HG03135 (cell line): ENCODE results near the gene CCDC12.
"Not testable (repeated sequence)": the region's sequence is repeated elsewhere in the genome, so short reads cannot be mapped to it uniquely, and the experiment has no call there.

ENCODE experiments used
- ATAC-seq: cut with Tn5 transposase; IDR thresholded peaks from one replicate; pipeline ENCODE4 v1.9.1; 2021; ENCODE audit warnings: mild to moderate bottlenecking, moderate library complexity; ENCODE audit not compliant: unreplicated experiment

Gene CCDC12

DNA sequence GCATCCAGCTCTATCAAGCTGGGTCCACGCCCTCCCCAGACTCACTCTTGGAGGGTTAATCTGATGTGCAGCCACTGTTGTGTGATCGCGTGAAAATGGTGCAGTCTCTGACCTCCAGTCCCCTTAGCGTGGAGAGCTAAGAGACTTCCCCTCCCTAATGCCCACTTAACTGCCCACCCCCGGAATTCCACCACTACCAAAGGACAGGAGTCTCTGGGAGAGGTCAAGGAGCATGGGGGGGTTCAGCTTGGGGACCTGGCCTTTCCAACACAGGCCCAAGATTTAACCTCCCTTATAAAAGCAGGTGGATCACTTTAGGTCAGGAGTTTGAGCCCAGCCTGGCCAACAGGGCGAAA, 48.8 kb downstream of the CCDC12 start:
- ATAC-seq, result no peak

DNA sequence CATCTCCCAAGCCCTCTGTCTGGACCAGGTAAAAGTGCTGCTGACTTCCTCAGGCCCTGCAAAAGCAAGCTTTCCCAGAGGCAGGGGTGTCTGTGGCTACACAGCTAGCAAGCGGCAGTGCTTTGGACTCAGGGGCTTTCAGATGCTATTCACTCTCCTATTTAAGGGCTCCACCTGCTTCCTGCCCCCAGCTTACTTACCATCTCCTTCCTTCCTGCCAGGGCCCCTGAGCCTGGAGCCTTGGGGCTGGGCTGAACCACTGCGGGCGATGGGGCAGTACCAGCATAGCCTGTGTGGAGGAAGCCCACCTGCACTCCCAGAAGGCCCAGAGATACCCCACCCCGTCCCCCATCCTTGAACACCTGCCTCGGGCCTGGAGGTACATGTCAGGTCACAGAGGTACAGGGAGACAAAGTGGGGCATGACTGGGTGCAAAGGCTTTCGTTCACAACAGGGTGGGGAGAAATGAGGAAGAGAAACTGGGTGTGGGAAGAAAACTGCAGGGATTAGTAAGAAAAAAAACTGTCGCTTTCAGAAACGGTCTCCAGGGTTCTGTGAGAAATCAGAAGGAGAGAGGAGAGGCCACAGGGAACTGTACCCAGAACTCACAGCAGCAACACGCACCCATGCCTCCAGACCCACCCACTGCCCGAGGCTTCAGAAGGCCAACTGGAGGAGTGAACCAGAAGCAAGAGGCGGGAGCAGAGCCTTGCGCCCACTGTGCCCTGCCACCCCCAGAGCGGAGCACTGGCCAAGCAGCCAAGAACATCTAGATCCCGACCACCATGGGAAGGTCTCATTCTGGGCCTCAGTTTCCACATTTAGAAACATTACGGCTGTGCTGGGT, 49.5 kb downstream of the CCDC12 start:
- peak; percentile 46 for ATAC-seq

DNA sequence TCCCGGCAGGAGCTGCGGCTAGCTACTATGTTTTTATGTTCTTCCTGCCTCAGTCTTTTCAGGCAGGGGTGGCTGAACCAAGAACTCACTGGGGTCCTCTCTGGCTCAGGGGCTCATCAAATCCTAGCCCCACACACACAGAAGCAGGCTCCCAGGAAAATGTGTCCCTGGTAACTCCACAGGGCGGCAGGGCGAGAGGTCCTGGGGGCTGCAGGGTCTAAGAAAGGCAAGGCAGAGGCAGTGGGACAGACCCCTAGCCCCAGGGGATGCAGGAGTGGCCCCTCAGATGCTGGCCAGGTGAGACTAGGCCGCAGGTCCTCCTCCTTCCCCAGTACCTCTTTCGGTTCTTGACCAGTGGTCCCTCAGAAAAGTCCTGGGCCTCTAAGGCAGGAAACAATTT, 50.1 kb downstream of the CCDC12 start:
- ATAC-seq, result no peak

DNA sequence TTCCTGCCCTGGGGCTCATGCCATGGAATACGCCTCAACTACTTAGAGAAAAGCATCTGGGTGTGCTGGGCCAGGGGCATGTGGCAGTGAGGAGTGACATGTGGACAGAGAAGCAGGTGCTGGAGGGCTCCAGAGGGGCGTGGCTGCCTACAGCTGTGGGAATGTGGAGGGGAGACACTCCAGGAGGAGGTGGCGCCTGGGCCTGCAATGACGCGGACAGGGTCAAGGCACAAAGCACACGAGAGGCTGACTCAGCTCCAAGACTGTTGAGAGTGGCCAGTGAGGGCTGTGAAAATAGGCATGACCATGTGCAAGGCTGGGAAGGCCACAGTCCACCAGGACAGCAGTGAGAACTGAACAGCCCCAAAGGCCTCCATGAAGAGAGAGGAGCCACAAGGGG, 50.5 kb downstream of the CCDC12 start:
- no peak for ATAC-seq

DNA sequence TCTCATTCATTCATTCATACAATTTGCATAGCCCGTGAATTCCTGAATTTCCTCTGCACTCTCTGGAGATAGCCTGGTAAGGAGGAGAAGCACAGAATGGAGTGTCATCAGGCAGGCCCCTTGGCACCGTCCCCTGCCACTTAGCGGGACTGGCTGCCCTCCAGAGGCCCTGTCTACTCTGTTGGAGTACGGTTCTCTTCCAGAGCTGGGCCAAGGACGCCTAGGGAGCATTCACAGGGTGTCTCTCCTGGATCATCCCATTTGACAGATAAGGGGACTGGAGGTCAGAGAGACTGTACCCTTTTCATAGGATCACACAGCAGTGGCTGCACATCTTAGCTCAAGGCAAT, 51.0 kb downstream of the CCDC12 start:
- ATAC-seq, result no peak

DNA sequence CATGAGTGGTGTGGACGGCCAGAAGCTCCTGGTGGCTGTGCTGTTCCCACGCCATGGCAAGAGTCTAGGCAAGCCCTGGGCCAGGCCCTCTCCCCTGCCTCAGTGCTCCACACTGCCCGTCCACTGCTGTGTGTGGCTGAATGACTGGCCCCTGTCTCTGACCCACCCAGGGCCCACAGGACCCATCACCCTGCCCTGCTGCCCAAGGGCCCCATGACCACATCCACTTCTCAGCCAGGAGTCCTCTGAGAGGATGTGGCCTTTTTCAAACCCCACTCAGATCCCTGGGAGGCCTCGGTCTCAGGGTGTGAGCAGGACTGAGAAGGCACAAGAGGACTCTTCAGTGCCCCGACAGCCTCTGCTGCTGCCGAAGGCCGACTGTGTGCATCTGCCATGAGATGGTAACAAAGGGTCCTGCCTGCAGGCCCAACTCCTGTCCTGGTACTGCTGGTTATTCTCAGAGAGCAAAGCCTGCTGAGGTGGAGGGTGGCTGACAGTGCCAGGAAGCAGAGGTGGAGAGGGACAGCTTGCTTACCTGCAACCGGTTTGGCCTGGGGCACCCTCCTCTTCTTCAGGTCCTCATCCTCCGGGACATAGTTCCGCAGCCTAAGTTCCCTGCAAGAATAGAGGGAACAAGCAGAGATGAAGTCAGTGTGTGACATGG, 51.5 kb downstream of the CCDC12 start:
- no peak for ATAC-seq

DNA sequence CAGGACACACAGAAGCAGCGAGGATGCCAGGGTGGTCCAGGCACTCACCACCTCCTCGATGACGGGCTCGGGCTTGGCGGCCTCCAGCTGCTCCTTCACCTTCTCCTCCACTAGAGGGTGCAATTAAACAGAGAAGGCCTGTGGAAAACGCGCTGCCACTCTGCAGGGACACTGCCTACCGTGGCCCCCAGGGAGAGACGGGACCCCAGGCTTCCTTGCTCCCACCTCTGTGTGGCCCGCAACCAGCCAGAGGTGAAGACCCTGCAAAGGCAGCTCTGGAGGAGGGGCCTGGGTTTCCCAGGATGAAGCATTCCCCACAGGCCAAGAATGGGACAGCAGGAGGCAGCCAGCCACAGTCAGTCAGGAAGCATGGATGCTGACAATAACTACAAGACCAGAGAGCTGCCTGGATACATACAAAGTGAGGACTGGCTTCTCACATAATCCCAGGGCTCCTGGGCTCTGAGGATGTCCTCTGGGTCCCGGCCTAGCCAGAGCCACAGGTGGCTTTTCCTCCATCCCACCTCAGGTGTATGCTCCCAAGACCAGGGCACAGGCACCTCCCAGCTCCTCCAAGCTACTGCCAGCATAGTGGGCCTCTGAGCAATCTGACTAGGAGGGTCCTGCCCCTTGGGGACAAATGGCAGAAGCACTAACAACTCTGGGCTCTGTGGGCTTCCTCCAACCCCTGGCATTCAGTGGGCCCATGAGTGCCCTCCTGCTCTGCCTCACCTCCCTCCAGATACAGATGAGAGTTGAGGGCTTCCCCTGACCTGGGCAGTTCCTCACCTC, 52.8 kb downstream of the CCDC12 start:
- ATAC-seq, result no peak

DNA sequence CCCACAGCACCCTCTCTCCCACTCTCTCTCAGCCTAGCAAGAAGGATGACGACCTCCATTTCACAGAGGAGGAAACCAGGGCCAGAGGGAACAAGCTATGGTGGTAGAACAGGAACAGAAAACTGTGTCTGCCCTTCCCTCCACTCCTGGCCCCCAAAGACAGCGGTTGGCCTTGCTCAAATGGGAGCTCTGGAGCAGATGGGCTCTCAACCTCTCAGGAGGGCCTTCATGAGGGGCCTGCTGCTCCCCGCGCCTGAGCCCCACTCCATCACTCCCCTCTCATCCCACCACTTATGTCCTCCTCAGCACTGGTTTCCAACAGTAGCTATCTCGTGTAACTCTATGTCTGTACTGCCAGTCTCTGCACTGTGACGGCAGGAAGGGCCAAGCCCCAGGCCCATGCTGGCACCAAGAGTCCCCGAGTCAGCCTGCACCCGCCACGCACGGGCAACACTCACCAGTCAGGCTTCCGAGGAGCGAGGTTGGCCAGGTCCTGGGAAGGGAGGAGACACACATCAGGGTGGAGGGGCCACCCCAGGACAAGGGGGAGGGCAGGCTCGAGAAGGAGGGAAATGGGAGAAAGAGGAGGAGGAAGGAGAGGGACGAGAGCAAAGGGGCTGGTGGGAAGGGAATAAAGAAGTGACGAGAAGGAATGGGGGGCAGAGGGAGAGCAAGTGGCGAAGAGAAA, 53.5 kb downstream of the CCDC12 start:
- no peak for ATAC-seq

DNA sequence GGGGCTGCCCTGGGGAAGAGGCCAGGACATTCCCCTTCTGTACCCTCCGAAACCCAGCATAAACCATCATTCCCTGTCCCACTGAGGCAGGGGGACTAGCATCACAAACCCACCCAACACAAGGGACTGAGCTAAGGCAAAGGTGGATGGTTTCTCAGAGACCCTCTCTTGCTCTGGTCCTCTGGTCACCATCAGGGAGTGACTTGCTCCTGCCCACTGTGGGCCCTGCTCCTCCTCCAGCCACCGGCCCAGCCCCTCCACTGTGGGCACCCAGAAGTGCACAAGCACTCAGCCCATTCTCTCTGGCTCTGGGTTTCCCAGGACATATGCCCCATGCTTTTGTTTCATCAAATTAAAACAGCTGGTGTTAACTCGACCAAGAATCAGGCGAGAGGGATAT, 54.1 kb downstream of the CCDC12 start:
- no peak for ATAC-seq

DNA sequence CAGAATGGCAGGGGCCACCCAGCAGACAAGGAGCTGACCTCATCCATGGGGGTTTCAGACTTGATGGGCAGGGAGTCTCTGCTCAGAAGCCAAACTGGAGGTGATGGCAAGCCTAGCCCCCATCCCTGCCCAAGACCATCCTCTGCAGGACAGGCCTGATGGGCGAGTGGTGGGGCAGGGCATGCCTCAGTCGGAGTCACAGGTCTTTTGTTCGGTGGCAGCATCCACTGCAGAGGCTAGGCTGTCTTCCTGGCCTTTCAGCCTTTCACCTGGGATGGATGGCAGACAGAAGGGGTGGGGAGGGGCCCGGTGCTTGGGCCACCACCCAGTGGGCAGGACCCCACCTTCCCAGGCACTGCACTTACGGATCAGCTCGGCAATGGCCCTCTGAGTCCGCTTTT, 54.7 kb downstream of the CCDC12 start:
- no peak for ATAC-seq

DNA sequence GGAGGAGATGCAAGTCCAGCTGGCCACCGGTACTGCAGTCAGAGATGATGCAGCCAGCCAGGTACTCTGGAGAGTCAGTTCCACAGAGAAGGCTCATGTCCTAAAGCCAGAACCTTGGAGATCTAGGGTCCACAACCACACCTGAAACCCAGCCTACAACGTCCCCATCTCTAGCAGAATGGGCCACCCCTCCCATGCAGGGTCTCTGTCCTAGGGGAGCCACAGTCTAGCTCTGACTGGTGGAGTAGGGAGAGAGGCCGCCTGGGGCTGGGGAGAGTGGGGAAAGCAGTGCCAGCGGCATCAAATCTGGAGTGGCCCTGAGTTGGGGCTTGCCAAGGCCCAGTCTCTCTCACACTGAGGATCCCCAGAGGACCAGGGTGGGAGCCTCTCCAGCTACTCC, 55.5 kb downstream of the CCDC12 start:
- no peak for ATAC-seq

DNA sequence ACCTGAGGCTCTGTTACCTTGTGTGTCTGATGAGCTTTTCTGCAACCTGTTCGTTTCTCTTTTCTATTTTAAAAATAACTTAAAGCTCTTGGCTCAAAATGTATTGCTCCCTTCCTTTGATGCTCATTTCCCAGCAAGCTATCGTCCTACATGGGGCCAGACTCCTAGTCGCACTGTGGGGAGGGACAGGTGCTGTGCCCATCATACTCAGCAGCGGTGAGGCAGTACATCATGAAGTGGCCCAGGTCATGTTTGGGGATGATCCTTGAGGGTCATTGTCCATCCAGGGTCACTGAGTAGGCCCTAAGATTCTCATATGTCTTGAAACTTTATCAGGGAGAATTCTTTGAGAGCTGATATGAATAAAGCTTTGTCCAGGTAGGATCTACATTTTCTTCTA, 57.9 kb downstream of the CCDC12 start:
- no peak for ATAC-seq

DNA sequence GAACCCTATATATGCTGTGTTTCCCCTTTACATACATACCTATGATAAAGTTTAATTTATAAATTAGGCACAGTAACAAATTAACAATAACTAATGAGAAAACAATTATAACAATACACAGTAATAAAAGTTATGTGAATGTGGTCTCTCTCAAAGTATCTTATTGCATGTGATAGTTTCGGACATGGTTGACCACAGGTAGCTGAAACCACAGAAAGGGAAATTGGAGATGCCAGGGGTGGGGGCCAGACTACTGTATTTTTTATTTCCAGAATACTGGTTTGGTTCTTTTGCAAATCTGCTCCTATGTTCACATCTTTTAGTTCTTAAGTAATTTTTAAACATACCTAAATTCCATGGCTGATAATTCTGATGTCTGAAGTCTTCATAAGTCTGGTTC, 58.3 kb downstream of the CCDC12 start:
- ATAC-seq, result no peak

DNA sequence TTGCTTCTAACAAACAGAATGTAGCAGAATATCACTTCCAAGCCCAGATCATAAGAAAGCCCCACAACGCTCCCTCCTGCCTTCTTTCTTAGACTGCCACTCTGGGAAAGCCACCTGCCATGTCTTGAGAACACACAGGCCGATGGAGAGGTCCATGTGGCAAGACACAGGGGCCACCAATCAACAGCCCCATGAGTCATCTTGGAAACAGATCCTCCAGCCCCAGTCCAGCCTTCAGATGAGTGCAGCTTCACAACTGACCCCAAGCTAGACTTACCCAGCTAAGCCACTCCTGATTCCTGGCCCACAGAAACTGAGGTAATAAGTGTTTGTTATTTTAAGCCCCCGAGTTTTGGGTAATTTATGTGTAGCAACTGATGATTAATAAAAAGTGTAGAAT, 59.3 kb downstream of the CCDC12 start:
- no peak for ATAC-seq

DNA sequence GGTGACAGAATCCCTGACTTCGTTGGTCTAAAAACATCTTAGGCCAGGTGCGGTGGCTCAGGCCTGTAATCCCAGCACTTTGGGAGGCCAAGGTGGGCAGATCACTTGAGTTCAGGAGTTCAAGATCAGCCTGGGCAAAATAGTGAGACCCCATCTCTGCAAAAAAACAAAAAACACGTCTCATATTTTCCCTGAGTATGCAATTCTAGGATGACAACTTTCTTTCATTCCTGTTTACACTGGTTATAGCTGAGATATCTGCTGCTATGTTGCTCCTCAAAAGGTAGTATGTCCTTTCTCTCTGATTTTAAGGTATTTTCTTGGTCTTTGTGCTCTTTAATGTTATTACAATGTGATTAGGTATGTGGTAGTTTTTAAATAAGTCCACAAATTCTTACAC, 59.7 kb downstream of the CCDC12 start:
- ATAC-seq, result no peak

DNA sequence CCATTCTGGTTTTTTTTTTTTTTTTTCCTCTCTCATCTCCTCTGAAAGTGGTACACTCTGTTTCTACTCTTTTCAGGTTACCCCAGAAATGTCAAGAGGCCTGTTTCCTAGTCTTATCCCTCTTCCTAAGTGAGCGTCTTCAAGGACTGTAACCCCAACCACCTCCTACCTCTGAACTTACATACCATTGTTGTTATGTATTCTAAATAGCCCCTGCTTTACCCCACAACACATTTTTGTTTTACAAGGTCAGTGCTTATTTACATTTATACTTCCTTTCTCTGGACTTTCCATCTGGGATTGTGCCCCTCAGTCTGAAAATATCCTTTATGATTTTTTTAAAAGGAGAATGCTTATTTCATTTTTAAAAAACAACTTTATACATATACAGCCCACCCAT, 60.3 kb downstream of the CCDC12 start:
- no peak for ATAC-seq

DNA sequence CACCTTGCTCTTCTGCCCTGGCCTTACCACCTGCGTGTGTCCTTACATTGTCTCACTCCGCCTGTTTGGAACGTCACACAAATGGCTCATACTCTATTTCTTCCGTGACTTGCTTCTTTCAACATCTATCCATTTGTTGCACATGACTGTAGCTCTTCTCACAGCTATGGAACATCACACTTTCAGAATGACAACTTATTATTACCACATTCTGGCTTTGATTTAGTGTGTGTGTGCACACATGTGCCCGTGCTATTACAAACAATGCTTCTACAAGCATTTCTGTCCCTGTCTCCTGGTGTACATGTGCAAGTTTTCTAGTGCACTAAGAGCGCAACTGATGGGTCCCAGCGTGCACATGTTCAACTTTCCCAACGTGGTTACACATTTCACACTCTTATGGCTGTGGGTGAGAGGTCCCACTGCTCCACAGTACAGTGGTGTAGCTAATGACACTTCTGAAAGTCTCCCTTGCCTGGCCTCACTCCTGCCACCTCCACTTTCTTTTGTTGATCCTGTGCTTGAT, 61.2 kb downstream of the CCDC12 start:
- ATAC-seq, result no peak

DNA sequence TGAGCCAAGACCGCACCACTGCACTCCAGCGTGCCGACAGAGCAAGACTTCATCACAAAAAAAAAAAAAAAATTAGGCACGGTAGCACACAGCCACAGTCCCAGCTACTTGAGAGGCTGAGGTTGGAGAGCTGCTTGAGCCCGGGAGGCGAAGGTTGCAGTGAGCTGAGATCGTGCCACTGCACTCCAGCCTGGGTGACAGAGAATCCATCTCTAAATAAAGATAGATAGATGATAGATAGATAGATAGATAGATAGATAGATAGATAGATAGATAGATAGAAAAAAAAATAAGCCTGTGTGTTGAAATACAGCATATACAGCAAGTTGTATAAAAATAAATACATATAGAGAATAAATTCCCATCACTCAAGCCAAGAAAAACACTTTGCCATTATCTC, 61.7 kb downstream of the CCDC12 start:
- no peak for ATAC-seq

DNA sequence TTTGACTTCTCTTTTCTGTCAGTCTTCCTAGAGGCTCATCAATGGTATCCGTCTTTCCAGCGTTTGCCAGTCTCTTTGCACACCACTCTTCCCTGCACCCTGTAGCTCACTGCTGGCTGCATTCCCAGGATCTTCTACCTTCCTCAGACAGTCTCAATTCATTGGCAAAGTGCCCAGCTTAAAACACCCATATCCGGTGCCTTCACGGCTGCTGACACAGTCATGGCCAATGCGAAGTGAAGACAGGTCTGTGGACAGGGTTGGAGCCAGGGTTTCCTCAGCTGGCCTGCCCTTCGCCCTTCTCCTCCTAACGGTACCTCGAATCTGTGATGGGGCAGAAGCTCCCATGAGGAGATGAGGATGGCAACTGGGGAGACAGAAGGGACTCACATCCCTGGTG, 62.9 kb downstream of the CCDC12 start:
- no peak for ATAC-seq

DNA sequence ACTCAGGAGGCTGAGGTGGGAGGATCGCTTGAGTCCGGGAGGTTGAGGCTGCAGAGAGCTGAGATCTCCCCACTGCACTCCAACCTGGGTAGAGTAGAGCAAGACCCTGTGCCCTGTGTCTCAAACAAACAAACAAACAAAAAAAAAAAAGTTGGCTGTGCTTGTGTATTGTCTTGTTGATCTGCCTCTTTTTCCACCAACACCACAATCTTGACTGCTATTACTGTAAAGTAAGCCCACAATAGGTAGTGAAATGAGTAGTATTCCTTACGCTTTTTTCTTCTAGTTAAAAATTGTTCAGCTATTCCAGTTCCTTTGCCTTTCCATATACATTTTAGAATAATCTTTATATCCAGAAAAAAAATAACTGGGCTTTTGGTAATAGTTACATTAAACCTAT, 63.6 kb downstream of the CCDC12 start:
- ATAC-seq, result no peak

DNA sequence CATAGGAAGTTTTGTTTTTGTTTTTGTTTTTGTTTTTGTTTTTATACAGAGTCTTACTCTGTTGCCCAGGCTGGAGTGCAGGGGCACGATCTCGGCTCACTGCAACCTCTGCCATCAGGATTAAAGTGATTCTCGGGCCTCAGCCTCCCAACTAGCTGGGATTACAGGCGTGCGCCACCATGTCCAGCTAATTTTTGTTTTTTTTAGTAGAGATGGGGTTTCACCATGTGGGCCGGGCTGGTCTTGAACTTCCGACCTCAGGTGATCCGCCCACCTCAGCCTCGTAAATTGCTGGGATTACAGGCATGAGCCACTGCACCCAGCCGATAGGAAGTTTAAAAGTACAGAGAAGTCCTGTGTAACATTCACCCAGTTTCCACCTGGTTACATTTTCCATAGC, 65.6 kb downstream of the CCDC12 start:
- not testable (repeated sequence) for ATAC-seq
